Germinal center (tissue), 1 donor: ENCODE measurements around the gene PFN1.
A peak's percentile ranks its signal among the peaks of the same experiment; 100 is the strongest.
"Not testable (repeated sequence)": the region's sequence is repeated elsewhere in the genome, so short reads cannot be mapped to it uniquely, and the experiment has no call there.

ENCODE experiments used
- DNase-seq: peaks from one replicate; pipeline ENCODE4 v3.0.0; 2012; ENCODE audit warnings: mixed read lengths, low spot score

The PFN1 gene

DNA sequence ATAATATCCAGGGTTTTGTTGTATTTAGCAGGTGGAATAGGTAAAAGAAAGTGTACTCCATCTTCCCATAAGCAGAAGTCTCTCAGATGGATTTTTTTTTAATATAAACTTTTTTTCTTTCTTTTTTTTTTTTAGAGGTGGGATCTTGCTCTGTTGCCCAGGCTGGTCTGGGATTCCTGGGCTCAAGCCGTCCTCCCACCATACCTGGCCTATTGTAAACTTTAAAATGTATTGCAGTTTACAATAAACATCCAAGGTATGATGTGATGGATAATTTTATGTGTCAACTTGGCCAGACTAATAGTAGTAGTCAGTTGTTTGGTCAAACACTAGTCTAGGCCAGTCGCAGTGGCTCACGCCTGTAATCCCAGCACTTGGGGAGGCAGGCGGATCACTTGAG lies 27.0 kb downstream of the PFN1 start:
- no peak for DNase-seq

GRCh38 chr17:4920351-4921048 lies 27.8 kb downstream of the PFN1 start:
- DNase-seq: no peak

DNA sequence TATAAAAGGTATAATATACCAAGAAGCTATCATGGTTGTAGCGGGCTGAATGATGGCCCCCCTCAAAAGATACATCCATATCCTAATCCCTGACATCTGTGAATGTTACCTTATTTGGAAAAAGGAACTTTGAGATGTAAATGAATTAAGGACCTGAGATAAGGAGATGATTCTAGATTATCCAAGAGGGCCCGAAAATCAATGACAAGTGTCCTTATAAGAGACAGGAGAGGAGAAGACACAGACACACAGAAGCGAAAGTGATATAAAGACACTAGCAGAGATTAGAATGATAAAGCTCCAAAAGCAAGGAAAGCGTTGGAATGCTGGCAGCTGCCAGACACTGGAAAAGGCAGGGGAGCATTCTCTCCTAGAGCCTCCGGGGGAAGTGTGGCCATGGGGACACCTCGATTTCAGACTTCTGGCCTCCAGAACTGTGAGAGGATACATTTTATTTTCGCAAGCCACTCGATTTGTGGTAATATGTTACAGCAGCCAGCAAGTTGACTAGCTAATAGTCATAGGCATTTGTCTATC lies 28.8 kb downstream of the PFN1 start:
- DNase-seq: no peak

DNA sequence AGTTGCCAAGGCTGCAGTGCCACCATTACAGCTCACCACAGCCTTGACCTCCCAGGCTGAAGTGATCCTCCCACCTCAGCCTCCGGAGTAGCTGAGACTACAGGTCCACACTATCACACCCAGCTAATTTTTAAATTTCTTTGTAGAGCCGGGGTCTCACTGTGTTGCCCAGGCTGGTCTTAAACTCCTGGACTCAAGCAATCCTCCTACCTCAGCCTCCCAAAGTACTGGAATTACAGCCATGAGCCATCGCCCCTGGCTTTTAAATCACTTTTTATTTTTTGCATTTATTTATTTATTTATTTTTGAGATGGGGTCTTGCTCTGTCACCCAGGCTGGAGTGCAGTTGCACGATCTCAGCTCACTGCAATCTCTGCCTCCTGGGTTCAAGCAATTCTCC lies 33.8 kb downstream of the PFN1 start:
- DNase-seq: not testable (repeated sequence)

DNA sequence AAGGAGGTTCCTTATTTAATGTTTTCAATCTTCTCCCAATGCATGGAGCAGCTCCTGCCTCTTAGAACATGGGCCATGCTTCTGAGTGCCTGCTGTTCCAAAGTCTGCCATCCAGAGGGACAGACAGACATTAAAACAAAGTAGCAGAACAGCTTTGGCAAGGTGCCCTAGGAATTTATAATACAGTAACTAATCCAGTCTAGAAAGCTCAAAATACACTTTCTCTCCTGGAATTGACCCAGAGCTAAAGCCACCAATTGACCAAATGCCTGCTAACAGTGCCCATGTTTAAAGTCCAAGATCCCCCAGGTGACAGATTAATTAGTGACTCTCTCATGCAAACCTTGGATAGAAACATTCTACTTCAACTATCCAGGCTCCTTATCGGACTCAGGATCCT lies 34.3 kb downstream of the PFN1 start:
- DNase-seq: no peak

- DNase-seq: peak; percentile 66
Observed at GRCh38 chr17:4908711-4909496, 39.4 kb downstream of the PFN1 start.

DNA sequence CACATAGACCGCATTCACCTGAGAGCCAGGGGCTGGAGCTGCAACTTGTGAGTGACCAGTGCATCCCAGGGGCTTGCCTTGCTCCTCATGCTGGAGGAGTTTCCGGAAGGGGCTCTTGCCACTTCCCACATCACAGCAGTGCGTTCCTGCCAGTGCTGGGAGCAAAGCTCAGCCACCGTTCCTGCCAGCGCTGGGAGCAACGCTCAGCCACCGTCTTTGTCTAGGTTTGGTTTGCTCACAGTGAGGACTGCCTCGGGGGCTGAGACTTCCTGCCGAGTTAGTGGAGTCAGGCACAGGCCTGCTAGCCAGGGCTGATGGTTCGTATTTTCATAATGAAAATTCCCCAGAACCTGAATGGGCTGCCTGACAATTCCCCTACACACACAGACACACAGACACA lies 40.0 kb downstream of the PFN1 start:
- DNase-seq: no peak

GRCh38 chr17:4906642-4907041 lies 41.7 kb downstream of the PFN1 start:
- DNase-seq: not testable (repeated sequence)

GRCh38 chr17:4903051-4903818 lies 45.1 kb downstream of the PFN1 start, which contains the start of gene CHRNE:
Gene CHRNE (minus strand): TSS chr17:4903098. CDS start chr17:4903063, 35 bp downstream.
- DNase-seq: peak; percentile 54

DNA sequence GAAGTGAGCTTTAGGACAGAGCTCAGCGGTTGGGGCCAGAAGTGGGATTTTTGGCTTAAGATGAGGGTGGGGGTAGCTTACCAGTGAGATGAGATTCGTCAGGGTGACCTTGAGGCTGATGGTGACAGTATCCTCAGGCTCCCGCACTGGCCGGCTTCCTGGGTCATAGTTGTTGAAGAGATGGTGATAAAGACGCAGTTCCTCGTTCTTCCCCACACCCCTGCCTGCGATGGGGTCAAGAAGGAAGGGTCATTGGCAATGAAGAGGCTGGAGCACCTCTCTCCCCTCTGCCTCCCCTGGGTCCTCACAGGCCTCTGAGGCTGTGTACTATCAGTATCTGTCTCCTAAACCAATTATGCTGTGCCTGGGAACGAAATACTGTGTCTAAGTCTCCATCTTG lies 45.8 kb downstream of the PFN1 start:
- no peak for DNase-seq

DNA sequence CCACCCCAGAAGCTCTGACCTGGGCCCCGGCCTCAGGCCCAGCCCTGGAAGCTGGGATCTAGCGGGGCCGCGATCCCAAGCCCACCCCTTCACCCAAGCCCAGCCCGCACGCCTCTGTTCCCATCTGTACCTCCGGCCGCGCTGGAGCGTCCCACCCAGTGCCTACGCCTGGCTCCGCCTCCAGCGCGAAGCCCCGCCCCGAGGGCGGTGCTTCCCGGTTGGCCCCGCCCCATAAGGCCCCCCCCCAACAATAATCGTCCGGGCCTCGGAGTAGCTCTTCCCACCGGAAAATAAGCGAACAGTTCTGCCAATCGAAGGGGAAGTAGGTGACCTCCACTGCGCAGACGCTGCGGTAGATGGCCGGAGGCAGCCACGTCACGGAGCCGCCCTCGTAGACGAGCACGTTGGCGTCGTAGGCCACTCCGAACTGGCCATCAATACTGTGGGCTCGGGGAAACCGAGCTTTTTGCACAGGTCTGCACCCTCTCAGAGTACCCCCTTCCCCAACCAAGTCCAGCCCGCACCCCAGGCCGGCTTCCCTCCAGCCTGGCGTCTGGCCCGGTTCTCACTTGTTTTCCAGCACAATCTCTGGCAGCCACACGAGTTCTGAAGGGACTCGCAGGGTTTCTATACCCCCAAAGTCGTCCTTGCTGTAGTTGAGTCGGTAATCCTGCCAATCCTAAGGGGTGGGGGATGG lies 46.5 kb downstream of the PFN1 start:
- no peak for DNase-seq

- DNase-seq: no peak
Observed at GRCh38 chr17:4901108-4901647, 47.2 kb downstream of the PFN1 start.

DNA sequence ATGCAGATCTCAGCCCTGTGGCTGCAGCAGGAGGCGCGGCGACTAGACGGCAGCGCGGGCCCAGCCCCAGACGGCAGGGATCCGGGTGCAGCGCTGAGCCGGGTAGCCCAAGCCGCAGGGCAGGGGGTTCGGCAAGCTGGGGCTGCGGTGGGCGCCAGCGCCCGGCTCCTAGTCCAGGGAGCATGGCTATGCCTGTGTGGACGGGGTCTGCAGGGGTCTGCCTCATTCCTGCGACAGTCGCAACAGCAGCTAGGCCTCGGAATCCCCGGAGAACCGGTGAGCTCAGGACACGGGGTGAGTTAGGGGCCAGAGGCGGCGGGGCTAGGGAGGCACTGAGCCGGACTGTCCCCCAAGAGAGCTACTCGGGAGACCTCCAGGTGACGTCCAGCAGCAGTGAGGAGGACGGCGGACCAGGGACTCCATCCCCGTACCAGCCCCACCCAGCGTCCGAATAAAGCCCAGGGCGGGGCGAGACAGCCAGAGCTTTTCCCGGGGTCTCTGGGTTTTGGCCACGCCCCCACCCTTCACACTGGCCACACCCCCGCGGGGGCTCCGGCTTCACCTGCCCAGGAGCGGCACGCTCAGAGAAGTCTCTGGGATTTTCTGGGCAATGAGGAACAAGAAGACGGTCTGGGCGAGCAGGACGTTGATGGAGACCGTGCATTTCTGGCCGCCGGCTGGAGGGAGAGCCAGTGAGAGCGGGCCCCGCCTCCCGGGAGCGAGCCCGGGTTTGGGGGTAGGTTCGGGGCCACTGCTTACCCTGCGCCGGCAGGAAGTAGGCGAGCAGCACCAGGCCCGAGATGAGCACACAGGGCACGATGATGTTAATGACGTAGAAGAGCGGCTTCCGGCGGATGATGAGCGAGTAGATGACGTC lies 47.9 kb downstream of the PFN1 start:
- DNase-seq: peak; percentile 55

DNA sequence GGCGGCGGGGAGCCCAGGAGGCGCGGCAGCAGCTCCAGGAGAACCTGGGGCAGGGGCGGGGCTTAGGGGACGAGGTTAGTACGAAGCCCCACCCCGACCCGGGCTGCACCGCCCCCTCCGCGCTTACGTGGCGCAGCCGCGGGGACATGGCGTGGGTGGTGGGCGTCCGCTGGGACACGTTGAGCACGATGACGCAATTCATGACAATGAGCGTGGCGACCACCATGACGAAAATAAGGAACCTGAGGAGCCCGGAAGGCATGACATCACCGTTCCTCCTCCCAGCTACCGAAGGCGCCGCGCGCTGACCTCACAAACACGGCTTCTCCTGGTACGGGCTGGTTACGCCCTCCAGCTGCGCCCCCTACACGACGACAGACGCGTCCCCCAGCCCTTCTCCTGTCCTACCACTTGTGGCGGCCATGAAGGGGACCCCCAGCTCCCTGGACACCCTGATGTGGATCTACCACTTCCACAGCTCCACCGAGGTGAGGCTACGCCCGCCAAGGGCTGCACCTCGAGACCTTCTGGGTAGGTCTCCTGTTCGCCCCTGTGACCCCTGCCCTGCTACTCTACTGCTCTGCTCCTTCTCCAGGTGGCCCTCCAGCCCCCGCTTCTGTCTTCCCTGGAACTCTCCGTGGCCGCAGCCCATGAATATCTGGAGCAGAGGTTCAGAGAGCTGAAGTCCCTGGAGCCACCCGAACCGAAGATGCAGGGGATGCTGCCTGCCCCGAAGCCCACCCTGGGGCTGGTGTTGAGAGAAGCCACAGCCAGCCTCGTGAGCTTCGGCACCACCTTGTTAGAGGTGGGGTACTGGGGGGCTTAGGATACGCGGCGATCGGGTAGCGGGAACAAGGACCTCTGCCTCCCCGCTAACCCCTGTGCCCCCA lies 48.7 kb downstream of the PFN1 start, which contains the start of gene C17orf107:
Gene C17orf107, plus strand, starts transcription at position 196 of the 890 bp plus-strand sequence. Its CDS starts 227 bp downstream, at position 423.
- DNase-seq: peak; percentile 85

GRCh38 chr17:4898927-4899326 lies 49.4 kb downstream of the PFN1 start:
- DNase-seq: no peak

- DNase-seq: no peak
Observed at GRCh38 chr17:4898351-4898750, 50.0 kb downstream of the PFN1 start.

GRCh38 chr17:4897785-4898184 lies 50.5 kb downstream of the PFN1 start:
- no peak for DNase-seq

- DNase-seq: no peak
Observed at GRCh38 chr17:4897198-4897687, 51.1 kb downstream of the PFN1 start.
